SU-DHL-6 (cell line): Measurements from ENCODE around the gene PRR3.

Experiments
- EZH2phosphoT487 ChIP-seq: fragments of 200-600 bp; sonication (generic), shearing (Covaris generic); conservative IDR thresholded peaks from 2 replicates; pipeline ENCODE4 v1.6.1; 2018; ENCODE audit warnings: mild to moderate bottlenecking, antibody characterized with exemption, low read length, moderate library complexity, mixed read lengths
- TF ChIP-seq, protein P1 (sequence below): fragments of 200-600 bp; sonication (generic); IDR thresholded peaks from one replicate; pipeline ENCODE4 v1.5.1; 2017; ENCODE audit warnings: antibody characterized with exemption, mild to moderate bottlenecking, low read length, moderate library complexity; ENCODE audit not compliant: insufficient read depth, poor library complexity, severe bottlenecking

DNA sequence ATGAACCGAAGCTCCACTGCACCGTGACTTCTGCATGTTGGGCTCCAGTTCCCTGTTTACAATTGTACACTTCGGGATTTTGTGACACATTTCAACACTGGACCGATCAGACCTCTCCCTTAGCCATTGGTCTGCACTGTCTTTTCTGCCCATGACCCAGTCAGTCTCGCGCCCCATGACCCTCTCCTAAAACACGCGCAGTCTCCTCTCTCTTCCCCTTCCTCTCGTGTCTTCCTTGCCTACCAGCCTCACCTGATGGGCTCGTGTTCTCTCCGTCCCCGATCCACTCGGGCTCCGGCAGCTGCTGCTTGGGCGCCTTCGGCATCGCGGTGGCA lies 13.6 kb downstream of the PRR3 start:
- TF ChIP-seq, protein P1, sequence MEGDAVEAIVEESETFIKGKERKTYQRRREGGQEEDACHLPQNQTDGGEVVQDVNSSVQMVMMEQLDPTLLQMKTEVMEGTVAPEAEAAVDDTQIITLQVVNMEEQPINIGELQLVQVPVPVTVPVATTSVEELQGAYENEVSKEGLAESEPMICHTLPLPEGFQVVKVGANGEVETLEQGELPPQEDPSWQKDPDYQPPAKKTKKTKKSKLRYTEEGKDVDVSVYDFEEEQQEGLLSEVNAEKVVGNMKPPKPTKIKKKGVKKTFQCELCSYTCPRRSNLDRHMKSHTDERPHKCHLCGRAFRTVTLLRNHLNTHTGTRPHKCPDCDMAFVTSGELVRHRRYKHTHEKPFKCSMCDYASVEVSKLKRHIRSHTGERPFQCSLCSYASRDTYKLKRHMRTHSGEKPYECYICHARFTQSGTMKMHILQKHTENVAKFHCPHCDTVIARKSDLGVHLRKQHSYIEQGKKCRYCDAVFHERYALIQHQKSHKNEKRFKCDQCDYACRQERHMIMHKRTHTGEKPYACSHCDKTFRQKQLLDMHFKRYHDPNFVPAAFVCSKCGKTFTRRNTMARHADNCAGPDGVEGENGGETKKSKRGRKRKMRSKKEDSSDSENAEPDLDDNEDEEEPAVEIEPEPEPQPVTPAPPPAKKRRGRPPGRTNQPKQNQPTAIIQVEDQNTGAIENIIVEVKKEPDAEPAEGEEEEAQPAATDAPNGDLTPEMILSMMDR, result no peak
- no peak for TF ChIP-seq EZH2phosphoT487
